Stomach (tissue), 9 donors: ENCODE data around the gene FAAP20. TPM values are rescaled to one million over a fixed set of nuclear protein-coding genes. Genes with fewer than 3 reads are reported as not detected.
A peak's percentile ranks its signal among the peaks of the same experiment; 100 is the strongest.

Experiments
- DNase-seq, 2 donors: peaks; one replicate each; pipeline versions ENCODE4 v3.0.0 to v3.0.0-alpha.2; 2013 to 2019
- H3K27ac ChIP-seq, 5 donors: fragments of 200-600 bp in 4 of 5; sonication (generic) in 4 of 5; one replicate each; pipeline ENCODE4 v1.5.1; 2013 to 2019; ENCODE audit warnings: mild to moderate bottlenecking in 1 of 5, moderate library complexity in 1 of 5
- H3K27me3 ChIP-seq, 3 donors: fragments of 200-600 bp; sonication (generic); one replicate each; pipeline ENCODE4 v1.5.1; 2017 to 2019; ENCODE audit warnings: mixed run types in 1 of 3
- H3K36me3 ChIP-seq, 4 donors: fragments of 200-600 bp; sonication (generic); 1 replicate in 3 of 4; 2 replicates in 1 of 4; pipeline ENCODE4 v1.5.1; 2016 to 2019
- H3K4me1 ChIP-seq, 4 donors: fragments of 200-600 bp; sonication (generic); one replicate each; pipeline ENCODE4 v1.5.1; 2016 to 2019
- H3K4me3 ChIP-seq, 4 donors: fragments of 200-600 bp; sonication (generic) in 3 of 4; one replicate each; pipeline ENCODE4 v1.5.1; 2016 to 2019; ENCODE audit warnings: mild to moderate bottlenecking in 1 of 4
- H3K9me3 ChIP-seq, 4 donors: fragments of 200-600 bp; sonication (generic); one replicate each; pipeline ENCODE4 v1.5.1; 2016 to 2019
- CTCF ChIP-seq, 7 experiments: fragments of 450-650 bp in 4 of 7; fragments of 200-600 bp in 3 of 7; sonication (generic) in 3 of 7; IDR thresholded peaks; one replicate each; pipeline ENCODE4 v1.5.1; 2016 to 2019; ENCODE audit warnings: antibody characterized with exemption in 7 of 7, control low read depth in 2 of 7, mild to moderate bottlenecking in 1 of 7
- EP300 ChIP-seq: sonication (generic); formaldehyde crosslinking; IDR thresholded peaks from one replicate; pipeline ENCODE4 v1.6.1; 2017; ENCODE audit warnings: antibody characterized with exemption
- POLR2A ChIP-seq, 4 donors: fragments of 450-650 bp; IDR thresholded peaks; one replicate each; pipeline ENCODE4 v1.6.1; 2016; ENCODE audit warnings: antibody characterized with exemption in 4 of 4, control low read depth in 2 of 4, mild to moderate bottlenecking in 1 of 4, moderate library complexity in 1 of 4
- POLR2AphosphoS5 ChIP-seq, 3 donors: sonication (generic); formaldehyde crosslinking; IDR thresholded peaks; one replicate each; pipeline ENCODE4 v1.6.1; 2016; ENCODE audit warnings: antibody characterized with exemption in 3 of 3
- WGBS, 5 donors: extraction: QIAGEN DNeasy Blood & Tissue Kit in 3 of 5; methylation state at CpG; one replicate each; pipeline versions ENCODE4 v1.1.5 to v1.1.7; 2013 to 2018; 5-methylcytosine and 5-hydroxymethylcytosine counted together
- intact Hi-C: fragments of 100-400 bp; cut with DNase I; formaldehyde crosslinking; loops from one replicate; pipeline ENCODE4 v1.15.1; 2023; ENCODE audit warnings: low total_unique reads
- polyA plus RNA-seq, 3 donors: library from polyadenylated mRNA; stranded (reverse); fragments of 200-250 nt; gene quantifications; one replicate each; pipeline ENCODE4 v1.2.3, GENCODE V29; 2013
- total RNA-seq, 5 donors: library from RNA; depleted of rRNA; stranded (reverse); fragments of >200 nt; gene quantifications; one replicate each; pipeline versions ENCODE4 v1.1.0 to v1.2.3, GENCODE V29; 2014 to 2016
- donor health status: healthy with polysubstance abuse.
- donor health status: Bipolar disorder and iron deficiency.
- donor health status: healthy.

The FAAP20 gene
- total and polyA plus RNA-seq, 8 donors, result 8.2 to 170 (median 67.1) TPM

DNA sequence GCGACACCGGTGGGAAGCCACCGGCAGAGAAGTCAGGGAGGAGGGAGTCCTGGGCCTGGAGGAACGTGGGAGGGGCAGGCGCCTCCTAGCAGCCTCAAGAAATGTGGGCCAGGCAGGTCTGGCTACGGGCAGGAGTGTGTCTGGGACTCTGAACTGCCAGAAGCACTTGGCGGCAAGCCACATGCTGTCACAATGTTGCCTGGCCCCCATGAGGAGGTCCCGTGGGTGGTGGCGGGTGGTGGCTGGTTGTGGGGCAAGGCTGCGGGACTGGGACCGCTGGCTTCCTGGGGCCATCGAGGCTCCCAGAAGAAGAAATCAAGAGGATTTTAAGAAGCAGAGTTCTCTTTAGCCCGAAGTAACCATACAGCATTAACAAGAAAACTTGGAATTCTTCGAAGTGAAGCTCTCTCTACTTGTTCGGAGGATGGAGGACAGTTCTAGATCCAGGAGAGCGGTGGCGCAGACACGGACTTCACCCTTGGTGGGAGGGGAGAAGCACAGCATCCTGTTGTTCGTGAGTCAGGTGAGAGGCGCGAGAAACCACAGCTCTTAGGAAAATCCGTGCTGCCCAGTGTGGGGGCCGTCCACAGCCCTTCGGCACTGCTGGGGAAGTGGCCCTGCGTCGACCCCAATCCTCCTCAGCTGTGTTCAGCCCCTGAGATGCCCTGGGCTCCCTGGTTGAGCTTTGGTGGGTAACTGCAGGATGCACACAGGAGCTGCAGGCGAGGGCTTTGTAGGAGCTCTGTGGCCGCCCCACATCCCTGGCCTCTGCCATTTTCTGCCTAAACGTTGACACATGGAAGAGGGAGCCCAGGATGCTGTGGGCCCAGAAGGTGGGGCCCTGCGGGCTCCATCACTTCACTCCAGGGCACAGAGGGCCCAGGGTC, 45.9 kb upstream of the FAAP20 start:
- peak overlapping the region in 4 of 5 donors; percentile 23 to 92 (median 54) for H3K27ac ChIP-seq
- intact Hi-C loops, result no loop called here
- WGBS, 5 donors, result 42 to 49% (median 48%) methylated on average over 22 to 30 of the region's 30 CpGs
- peak overlapping the region in 1 of 4 donors; percentile 3 for H3K4me3 ChIP-seq
- no peaks in the 10 kb centered on the region for H3K27me3 ChIP-seq
- H3K36me3 ChIP-seq, result peaks cover 0 to 8% (median 7%) of the 10 kb centered on the region in 4 donors
- no peaks in the 10 kb centered on the region for H3K9me3 ChIP-seq
- peak; percentile 87 to 90 for DNase-seq
- TF ChIP-seq CTCF (IDR thresholded peaks at IDR 0.05), result no peak
- no peak for TF ChIP-seq EP300
- TF ChIP-seq POLR2AphosphoS5 (IDR thresholded peaks at IDR 0.05), result peak in 1 of 3 donors; percentile 46
- peaks cover 72 to 99% (median 87%) of the 10 kb centered on the region in 4 donors for H3K4me1 ChIP-seq

GRCh38 chr1:2239384-2239985, 44.9 kb upstream of the FAAP20 start:
- Histone ChIP-seq H3K27ac (peak overlapping the region; percentile 3 to 92 (median 45)), H3K27me3 (no peaks in the 10 kb centered on the region), H3K4me3 (peak overlapping the region in 1 of 4 donors; percentile 20), H3K9me3 (no peaks in the 10 kb centered on the region), H3K4me1 (peaks cover 80 to 100% (median 94%) of the 10 kb centered on the region in 4 donors), H3K36me3 (peaks cover 0 to 8% (median 7%) of the 10 kb centered on the region in 4 donors)
- no peak for TF ChIP-seq CTCF (IDR thresholded peaks at IDR 0.05)
- no peak for TF ChIP-seq EP300
- TF ChIP-seq POLR2AphosphoS5 (IDR thresholded peaks at IDR 0.05), result no peak
- TF ChIP-seq POLR2A (IDR thresholded peaks at IDR 0.05), result no peak
- no peak for DNase-seq
- intact Hi-C loops, result no loop called here
- 74 to 83% (median 81%) methylated on average over 20 to 30 of the region's 30 CpGs for WGBS, 5 donors

DNA sequence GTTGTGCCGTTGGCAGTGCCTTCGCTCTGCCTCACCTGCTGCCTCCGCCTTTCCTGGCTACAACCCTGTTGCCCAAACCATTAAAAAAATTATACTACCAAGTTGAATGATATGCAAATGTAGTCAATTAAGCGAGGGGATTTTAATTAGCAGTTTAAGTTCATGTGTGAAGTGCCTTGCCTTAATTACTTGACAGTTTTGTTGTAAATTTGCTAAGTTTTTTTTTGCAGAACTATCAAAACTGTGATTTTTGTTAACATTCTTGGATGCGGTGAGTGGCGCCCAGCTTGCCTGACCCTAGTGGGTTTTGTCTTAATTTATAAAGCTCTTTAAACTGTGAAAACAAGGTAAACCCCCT, 44.4 kb upstream of the FAAP20 start:
- peaks cover 0 to 8% (median 7%) of the 10 kb centered on the region in 4 donors for H3K36me3 ChIP-seq
- WGBS, 5 donors, result 47 to 67% (median 59%) methylated on average over 6 of the region's 6 CpGs
- H3K27ac ChIP-seq, result peak overlapping the region in 3 of 5 donors; percentile 23 to 92 (median 89)
- no peak for TF ChIP-seq POLR2A (IDR thresholded peaks at IDR 0.05)
- no peak for TF ChIP-seq POLR2AphosphoS5 (IDR thresholded peaks at IDR 0.05)
- no peak for TF ChIP-seq CTCF (IDR thresholded peaks at IDR 0.05)
- TF ChIP-seq EP300, result no peak
- DNase-seq, result no peak
- intact Hi-C loops, result no loop called here
- H3K27me3 ChIP-seq, result no peaks in the 10 kb centered on the region
- no peaks in the 10 kb centered on the region for H3K9me3 ChIP-seq
- peak overlapping the region in 2 of 4 donors; percentile 5 to 20 for H3K4me3 ChIP-seq
- H3K4me1 ChIP-seq, result peaks cover 85 to 100% (median 97%) of the 10 kb centered on the region in 4 donors

DNA sequence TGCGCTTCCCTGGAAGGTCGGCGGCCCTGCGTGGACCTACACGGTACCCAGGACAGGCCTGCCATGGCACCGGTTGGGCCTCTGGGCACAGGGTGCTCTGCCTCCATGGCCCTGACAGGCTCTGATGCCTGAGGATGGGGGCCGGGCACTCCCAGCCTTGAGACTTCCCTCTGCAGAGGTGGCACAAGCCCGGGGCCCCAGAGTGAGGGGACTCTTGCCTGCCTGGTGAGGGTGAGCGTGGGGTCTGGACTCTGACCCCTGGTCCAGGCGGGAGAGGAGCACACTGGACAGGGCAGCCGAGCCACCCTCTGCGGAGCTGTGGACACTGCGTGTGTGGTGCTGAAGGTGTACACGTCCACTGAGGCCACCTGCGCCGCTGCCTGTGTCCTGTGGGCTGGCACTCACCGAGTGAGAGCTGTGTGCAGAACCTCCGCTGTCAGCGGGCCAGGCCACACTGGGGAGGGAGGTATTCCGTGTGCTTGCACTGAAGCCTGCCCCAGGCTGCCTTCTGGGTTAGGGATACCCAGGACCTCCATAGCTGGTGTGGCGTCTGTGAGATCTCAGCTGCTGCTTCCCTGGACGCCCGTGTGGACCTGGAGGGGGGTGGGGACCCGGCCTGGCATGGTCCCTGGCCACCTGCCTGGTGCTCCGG, 43.9 kb upstream of the FAAP20 start:
- peak in 1 of 2 donors; percentile 81 for DNase-seq
- no peak for TF ChIP-seq EP300
- no peak for TF ChIP-seq CTCF (IDR thresholded peaks at IDR 0.05)
- no peak for TF ChIP-seq POLR2A (IDR thresholded peaks at IDR 0.05)
- TF ChIP-seq POLR2AphosphoS5 (IDR thresholded peaks at IDR 0.05), result no peak
- H3K36me3 ChIP-seq, result peaks cover 0 to 8% (median 7%) of the 10 kb centered on the region in 4 donors
- peaks cover 90 to 100% (median 97%) of the 10 kb centered on the region in 4 donors for H3K4me1 ChIP-seq
- intact Hi-C loops, result no loop called here
- peak overlapping the region in 4 of 5 donors; percentile 46 to 92 (median 81) for H3K27ac ChIP-seq
- 51 to 63% (median 61%) methylated on average over 16 to 25 of the region's 25 CpGs for WGBS, 5 donors
- H3K4me3 ChIP-seq, result peak overlapping the region in 3 of 4 donors; percentile 5 to 20 (median 8)
- no peaks in the 10 kb centered on the region for H3K9me3 ChIP-seq
- no peaks in the 10 kb centered on the region for H3K27me3 ChIP-seq
